IMR-90 (cell line): ENCODE data around the gene GAS5. TPM values are rescaled to one million over a fixed set of nuclear protein-coding genes. Genes with fewer than 3 reads are reported as not detected.

Experiments
- ATAC-seq: fragments of 200-7000 bp; cut with Tn5 transposase; 2 replicates; pipeline ENCODE4 v1.9.1; 2020; ENCODE audit warnings: low read depth, mild to moderate bottlenecking, moderate library complexity
- BruUV-seq: library from RNA; stranded (reverse); fragments of 400-500 nt; replicated peaks from 2 replicates; lab custom pipeline; 2021; lab: Mats Ljungman, UMichigan
- CTCF ChIA-PET: fragments of 300-600 bp; formaldehyde crosslinking; extraction: SDS; loops from one replicate; lab custom pipeline; 2021; ENCODE audit warnings: antibody characterized with exemption; lab: Yijun Ruan, JAX
- POLR2A ChIA-PET: fragments of 300-600 bp; sonication (Branson Sonifier 250); formaldehyde crosslinking; loops from one replicate; lab custom pipeline; 2022; ENCODE audit warnings: antibody characterized with exemption; ENCODE audit not compliant: unreplicated experiment; lab: Charles Lee
- DNase-seq: peaks from one replicate; pipeline ENCODE4 v3.0.0; 2013
- H2AFZ ChIP-seq: replicated peaks from 2 replicates; pipeline ENCODE3; 2013; ENCODE audit warnings: low read length, mild to moderate bottlenecking; ENCODE audit not compliant: poor library complexity
- H2AK5ac ChIP-seq: 2 replicates; pipeline ENCODE4 v1.6.1; 2013; ENCODE audit warnings: low read depth, low read length, inconsistent platforms
- H2AK9ac ChIP-seq: replicated peaks from 2 replicates; pipeline ENCODE3; 2013; ENCODE audit warnings: mild to moderate bottlenecking, low read depth, low read length, moderate library complexity; ENCODE audit not compliant: poor library complexity
- H2BK120ac ChIP-seq: 2 replicates; pipeline ENCODE4 v1.6.1; 2013; ENCODE audit warnings: low read depth, low read length, inconsistent platforms
- H2BK15ac ChIP-seq: 3 replicates; pipeline ENCODE4 v1.6.1; 2013; ENCODE audit warnings: low read depth, low read length, inconsistent platforms
- H2BK20ac ChIP-seq: 2 replicates; pipeline ENCODE4 v1.6.1; 2013; ENCODE audit warnings: low read depth, mild to moderate bottlenecking, inconsistent platforms, low read length, moderate library complexity
- H2BK5ac ChIP-seq: 2 replicates; pipeline ENCODE4 v1.6.1; 2013; ENCODE audit warnings: mild to moderate bottlenecking, low read depth, low read length, inconsistent platforms; ENCODE audit not compliant: poor library complexity, severe bottlenecking
- H3K14ac ChIP-seq: replicated peaks from 2 replicates; pipeline ENCODE4 v1.6.1; 2013; ENCODE audit warnings: low read depth, low read length, inconsistent platforms
- H3K18ac ChIP-seq: 2 replicates; pipeline ENCODE4 v1.6.1; 2013; ENCODE audit warnings: low read depth, low read length, control low read depth
- H3K23ac ChIP-seq: 2 replicates; pipeline ENCODE4 v1.6.1; 2013; ENCODE audit warnings: low read depth, low read length, inconsistent platforms
- H3K27ac ChIP-seq: 2 replicates; pipeline ENCODE4 v1.5.1; 2013; ENCODE audit warnings: mild to moderate bottlenecking, control low read depth, low read length; ENCODE audit not compliant: insufficient read depth
- H3K27me3 ChIP-seq: 2 replicates; pipeline ENCODE4 v1.6.1; 2013; ENCODE audit warnings: low read length; ENCODE audit not compliant: control insufficient read depth, insufficient read depth
- H3K36me3 ChIP-seq: 2 replicates; pipeline ENCODE4 v1.6.1; 2013; ENCODE audit warnings: low read length, mixed read lengths; ENCODE audit not compliant: control insufficient read depth, insufficient read depth
- H3K4ac ChIP-seq: 2 replicates; pipeline ENCODE4 v1.6.1; 2013; ENCODE audit warnings: low read depth, low read length, inconsistent platforms
- H3K4me1 ChIP-seq: 2 replicates; pipeline ENCODE4 v1.6.1; 2013; ENCODE audit warnings: low read length, mixed read lengths; ENCODE audit not compliant: control insufficient read depth, insufficient read depth
- H3K4me2 ChIP-seq: 2 replicates; pipeline ENCODE4 v1.6.1; 2013; ENCODE audit warnings: low read depth, mild to moderate bottlenecking, control low read depth, low read length, moderate library complexity
- H3K4me3 ChIP-seq: 2 replicates; pipeline ENCODE4 v1.5.1; 2013; ENCODE audit warnings: low read depth, mild to moderate bottlenecking, control low read depth, low read length, moderate library complexity; ENCODE audit not compliant: insufficient read depth
- H3K56ac ChIP-seq: 2 replicates; pipeline ENCODE4 v1.6.1; 2013; ENCODE audit warnings: low read length, inconsistent platforms; ENCODE audit not compliant: insufficient read depth; ENCODE audit errors: extremely low read depth
- H3K79me1 ChIP-seq, 2 experiments: 2 replicates each; pipeline ENCODE4 v1.6.1; 2013; ENCODE audit warnings: low read length in 2 of 2, inconsistent platforms in 1 of 2, low read depth in 1 of 2
- H3K9ac ChIP-seq: 2 replicates; pipeline ENCODE4 v1.6.1; 2013; ENCODE audit warnings: low read depth, low read length, control low read depth
- H3K9me1 ChIP-seq: 2 replicates; pipeline ENCODE4 v1.6.1; 2013; ENCODE audit warnings: low read length, inconsistent platforms; ENCODE audit not compliant: insufficient read depth
- H3K9me3 ChIP-seq: 2 replicates; pipeline ENCODE4 v1.6.1; 2013; ENCODE audit warnings: low read length; ENCODE audit not compliant: control insufficient read depth, insufficient read depth
- H4K20me1 ChIP-seq: 2 replicates; pipeline ENCODE4 v1.6.1; 2013; ENCODE audit warnings: low read length, inconsistent platforms; ENCODE audit not compliant: insufficient read depth
- H4K5ac ChIP-seq: 2 replicates; pipeline ENCODE4 v1.6.1; 2013; ENCODE audit warnings: mild to moderate bottlenecking, low read depth, low read length, control low read depth
- H4K8ac ChIP-seq, 2 experiments: 2 replicates each; pipeline ENCODE4 v1.6.1; 2013; ENCODE audit warnings: low read depth in 2 of 2, low read length in 2 of 2, control low read depth in 1 of 2, inconsistent platforms in 1 of 2
- H4K91ac ChIP-seq: 2 replicates; pipeline ENCODE4 v1.6.1; 2013; ENCODE audit warnings: low read depth, low read length, inconsistent platforms; ENCODE audit not compliant: insufficient read depth
- CEBPB ChIP-seq: IDR thresholded peaks from 2 replicates; pipeline ENCODE4 v1.6.1; 2012; ENCODE audit warnings: low read depth, low read length, improper control_type of control experiment
- NFE2L2 ChIP-seq: fragments of 150-350 bp; IDR thresholded peaks from 2 replicates; pipeline ENCODE4 v1.6.1; 2016; ENCODE audit warnings: low read depth, mild to moderate bottlenecking, low read length
- RAD21 ChIP-seq: IDR thresholded peaks from 2 replicates; pipeline ENCODE4 v1.6.1; 2012; ENCODE audit warnings: low read length, improper control_type of control experiment
- WGBS, 2 experiments: methylation state at CpG; one replicate each; pipeline versions ENCODE4 v1.1.5 to v1.1.7; 2013; ENCODE audit warnings: missing lambda C conversion rate in 2 of 2; ENCODE audit not compliant: insufficient read length in 1 of 2; ENCODE audit errors: extremely low coverage in 2 of 2; 5-methylcytosine and 5-hydroxymethylcytosine counted together
- dilution Hi-C: fragments of 300-500 bp; cut with HindIII; formaldehyde crosslinking; loops from one replicate; pipeline ENCODE4 v1.14.3; 2018; ENCODE audit warnings: low sequenced_read_pairs; ENCODE audit not compliant: unreplicated experiment
- in situ Hi-C: fragments of 300-500 bp; cut with MboI; formaldehyde crosslinking; loops from 3 replicates; pipeline ENCODE4 v1.14.3; 2019; ENCODE audit warnings: low sequenced_read_pairs, inconsistent platforms, mixed read lengths
- intact Hi-C: fragments of 100-400 bp; cut with micrococcal nuclease; formaldehyde crosslinking; loops from 2 replicates; pipeline ENCODE4 v1.10.0; 2022
- polyA plus RNA-seq, 3 experiments: library from polyadenylated mRNA; depleted of rRNA; stranded (reverse); fragments of >200 nt; gene quantifications; 2 replicates each; pipeline ENCODE4 v1.2.3, GENCODE V29; 2012; ENCODE audit warnings: low replicate concordance in 1 of 3
- total RNA-seq: library from RNA; depleted of rRNA; stranded (reverse); fragments of >200 nt; gene quantifications from 2 replicates; pipeline ENCODE4 v1.2.3, GENCODE V29; 2012
- TF ChIP-seq, protein P1 (sequence below): fragments of 150-350 bp; IDR thresholded peaks from 2 replicates; pipeline ENCODE4 v1.6.1; 2016; ENCODE audit warnings: low read depth, mild to moderate bottlenecking, low read length, moderate library complexity, borderline replicate concordance

GAS5 gene
- total and polyA plus RNA-seq, 2 of the 4 experiments (the other 2 are of a cell fraction) = 380 to 737 TPM

DNA sequence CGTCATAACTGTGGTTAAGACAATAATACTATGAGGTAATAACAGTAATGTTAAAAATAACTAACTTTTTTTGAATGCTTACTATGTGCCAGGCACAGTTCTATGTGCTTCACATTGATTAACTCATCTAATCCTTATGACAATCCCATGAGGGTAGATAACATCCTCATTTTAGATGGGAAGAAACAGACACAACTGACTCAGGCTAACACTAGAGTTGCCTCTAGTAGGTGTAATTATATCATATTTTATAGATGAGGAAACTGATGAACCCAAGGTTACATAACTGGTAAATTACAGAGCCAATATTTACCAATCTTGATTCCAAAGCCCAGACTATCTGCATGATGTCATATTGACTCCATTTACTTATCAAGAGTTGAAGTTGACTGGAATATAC, 25.8 kb upstream of the GAS5 start:
- no peak overlapping the region for H2AK5ac ChIP-seq
- H3K27ac ChIP-seq = no peak overlapping the region
- H4K8ac ChIP-seq = no peak overlapping the region
- no peak overlapping the region for H2BK20ac ChIP-seq
- no peaks in the 10 kb centered on the region for H3K9me3 ChIP-seq
- H2BK15ac ChIP-seq = no peak overlapping the region
- no peak overlapping the region for H3K9ac ChIP-seq
- H2BK120ac ChIP-seq = no peak overlapping the region
- H3K4me2 ChIP-seq = no peak overlapping the region
- no peaks in the 10 kb centered on the region for H3K9me1 ChIP-seq
- H3K14ac ChIP-seq = no peak overlapping the region
- ChIA-PET POLR2A (no interaction called here), CTCF (no interaction called here)
- in situ Hi-C loops = no loop called here
- H3K56ac ChIP-seq = no peak overlapping the region
- no TSS peak for BruUV-seq
- no peak overlapping the region for H3K23ac ChIP-seq
- no peak overlapping the region for H3K18ac ChIP-seq
- intact Hi-C loops = no loop called here
- dilution Hi-C loops = no loop called here
- H4K20me1 ChIP-seq = no peaks in the 10 kb centered on the region
- no peak for ATAC-seq
- no peak for TF ChIP-seq RAD21
- TF ChIP-seq, protein P1, sequence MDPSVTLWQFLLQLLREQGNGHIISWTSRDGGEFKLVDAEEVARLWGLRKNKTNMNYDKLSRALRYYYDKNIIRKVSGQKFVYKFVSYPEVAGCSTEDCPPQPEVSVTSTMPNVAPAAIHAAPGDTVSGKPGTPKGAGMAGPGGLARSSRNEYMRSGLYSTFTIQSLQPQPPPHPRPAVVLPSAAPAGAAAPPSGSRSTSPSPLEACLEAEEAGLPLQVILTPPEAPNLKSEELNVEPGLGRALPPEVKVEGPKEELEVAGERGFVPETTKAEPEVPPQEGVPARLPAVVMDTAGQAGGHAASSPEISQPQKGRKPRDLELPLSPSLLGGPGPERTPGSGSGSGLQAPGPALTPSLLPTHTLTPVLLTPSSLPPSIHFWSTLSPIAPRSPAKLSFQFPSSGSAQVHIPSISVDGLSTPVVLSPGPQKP = no peak
- no peak for TF ChIP-seq CEBPB
- TF ChIP-seq NFE2L2 = no peak
- H3K36me3 ChIP-seq = peaks cover 2% of the 10 kb centered on the region; the same call in 1 of the 2 replicates
- peaks cover 0 to 4% of the 10 kb centered on the region in 2 experiments; a peak in 1 of 4 replicates for H3K79me1 ChIP-seq
- no peak overlapping the region for H2BK5ac ChIP-seq
- H3K27me3 ChIP-seq = no peaks in the 10 kb centered on the region
- H2AFZ ChIP-seq = no peak overlapping the region
- no peak overlapping the region for H2AK9ac ChIP-seq
- no peaks in the 10 kb centered on the region for H3K4me1 ChIP-seq
- no CpG with 5 or more reads among the region's 1 CpG for WGBS, 2 experiments
- no peak overlapping the region for H4K5ac ChIP-seq
- no peak for DNase-seq
- H3K4me3 ChIP-seq = no peak overlapping the region
- no peak overlapping the region for H4K91ac ChIP-seq
- H3K4ac ChIP-seq = no peak overlapping the region
